Keratinocyte (primary cell): ENCODE data around the gene OAF. TPM values are rescaled to one million over a fixed set of nuclear protein-coding genes. Genes with fewer than 3 reads are reported as not detected.

Experiments used
- DNase-seq: peaks from one replicate; pipeline ENCODE4 v3.0.0-alpha.2; 2011; ENCODE audit warnings: low read depth, missing footprints, low spot score
- FAIRE-seq: peaks from 2 replicates; lab custom pipeline; 2011; peaks lifted over from hg19 to GRCh38; lab: Jason Lieb, UNC
- H2AFZ ChIP-seq: 2 replicates; pipeline ENCODE4 v1.6.0; 2012; ENCODE audit warnings: low read length, control low read depth, inconsistent platforms; ENCODE audit not compliant: control insufficient read depth
- H3K27ac ChIP-seq: 2 replicates; pipeline ENCODE4 v1.5.1; 2011; ENCODE audit warnings: low read length; ENCODE audit not compliant: control insufficient read depth, insufficient read depth
- H3K27me3 ChIP-seq: 3 replicates; pipeline ENCODE4 v1.6.0; 2011; ENCODE audit warnings: low read length; ENCODE audit not compliant: control insufficient read depth, insufficient read depth; ENCODE audit errors: extremely low read depth
- H3K36me3 ChIP-seq, 2 experiments: 2 replicates in 1 of 2; 3 replicates in 1 of 2; pipeline ENCODE4 v1.5.1; 2011; ENCODE audit warnings: low read length in 2 of 2, mild to moderate bottlenecking in 1 of 2; ENCODE audit not compliant: control insufficient read depth in 2 of 2, insufficient read depth in 2 of 2; ENCODE audit errors: extremely low read depth in 1 of 2
- H3K4me1 ChIP-seq: 3 replicates; pipeline ENCODE4 v1.5.1; 2011; ENCODE audit warnings: low read length; ENCODE audit not compliant: control insufficient read depth, insufficient read depth; ENCODE audit errors: extremely low read depth
- H3K4me2 ChIP-seq: 3 replicates; pipeline ENCODE4 v1.6.0; 2011; ENCODE audit warnings: low read depth, low read length; ENCODE audit not compliant: control insufficient read depth, insufficient read depth; ENCODE audit errors: extremely low read depth
- H3K4me3 ChIP-seq, 3 experiments: fragments of 200-600 bp in 1 of 3; sonication (generic) in 1 of 3; 2 replicates in 2 of 3; 3 replicates in 1 of 3; pipeline ENCODE4 v1.5.1; 2011 to 2016; ENCODE audit warnings: low read length in 3 of 3, mild to moderate bottlenecking in 3 of 3, control low read depth in 2 of 3, inconsistent platforms in 1 of 3, low read depth in 1 of 3, mixed read lengths in 1 of 3, mixed run types in 1 of 3, moderate library complexity in 1 of 3; ENCODE audit not compliant: control insufficient read depth in 2 of 3, insufficient read depth in 2 of 3; ENCODE audit errors: extremely low read depth in 1 of 3
- H3K79me2 ChIP-seq: 2 replicates; pipeline ENCODE4 v1.6.0; 2012; ENCODE audit warnings: low read length; ENCODE audit not compliant: control insufficient read depth, insufficient read depth
- H3K9ac ChIP-seq: 3 replicates; pipeline ENCODE4 v1.6.0; 2011; ENCODE audit warnings: low read length; ENCODE audit not compliant: control insufficient read depth, insufficient read depth; ENCODE audit errors: extremely low read depth
- H3K9me1 ChIP-seq: 3 replicates; pipeline ENCODE4 v1.6.0; 2011; ENCODE audit warnings: low read length; ENCODE audit not compliant: control insufficient read depth, insufficient read depth; ENCODE audit errors: extremely low read depth
- H3K9me3 ChIP-seq: 2 replicates; pipeline ENCODE4 v1.5.1; 2012; ENCODE audit warnings: low read depth, low read length; ENCODE audit not compliant: control insufficient read depth
- H4K20me1 ChIP-seq: 3 replicates; pipeline ENCODE4 v1.6.0; 2011; ENCODE audit warnings: low read length; ENCODE audit not compliant: control insufficient read depth, insufficient read depth; ENCODE audit errors: extremely low read depth
- EZH2 ChIP-seq: IDR thresholded peaks from one replicate; pipeline ENCODE4 v1.6.1; 2012; ENCODE audit warnings: inconsistent platforms, mild to moderate bottlenecking, low read length, moderate library complexity
- dilution Hi-C: fragments of 300-500 bp; cut with MboI; formaldehyde crosslinking; loops from one replicate; pipeline ENCODE4 v1.7.0; 2020; ENCODE audit warnings: low sequenced_read_pairs; ENCODE audit not compliant: extremely low pct_ligation_motif_present
- polyA plus RNA-seq, 5 experiments: library from polyadenylated mRNA; depleted of rRNA in 3 of 5; stranded (reverse) in 3 of 5; stranded (forward) in 1 of 5; unstranded in 1 of 5; fragments of >200 nt; gene quantifications; 1 replicate in 1 of 5; 2 replicates in 3 of 5; 3 replicates in 1 of 5; pipeline versions ENCODE4 v1.2.1 to v1.2.3, GENCODE V29; 2011 to 2012; ENCODE audit warnings: missing spikeins in 2 of 5, low read depth in 1 of 5, low replicate concordance in 1 of 5
- TF ChIP-seq, protein P1 (sequence below), 3 experiments: IDR thresholded peaks in 1 of 3; conservative IDR thresholded peaks in 1 of 3; optimal IDR thresholded peaks in 1 of 3; 2 replicates in 2 of 3; 3 replicates in 1 of 3; pipeline versions ENCODE3 to v1.5.1; 2011; ENCODE audit warnings: low read length in 3 of 3, mild to moderate bottlenecking in 3 of 3, moderate library complexity in 2 of 3, control low read depth in 1 of 3, inconsistent platforms in 1 of 3; ENCODE audit not compliant: insufficient read depth in 2 of 3; ENCODE audit errors: extremely low read depth in 1 of 3

Gene OAF
- polyA plus RNA-seq, 1 donor (not counting 4 experiments of a cell fraction or from before 2014, with no cell fraction given), result 11.2 TPM

DNA sequence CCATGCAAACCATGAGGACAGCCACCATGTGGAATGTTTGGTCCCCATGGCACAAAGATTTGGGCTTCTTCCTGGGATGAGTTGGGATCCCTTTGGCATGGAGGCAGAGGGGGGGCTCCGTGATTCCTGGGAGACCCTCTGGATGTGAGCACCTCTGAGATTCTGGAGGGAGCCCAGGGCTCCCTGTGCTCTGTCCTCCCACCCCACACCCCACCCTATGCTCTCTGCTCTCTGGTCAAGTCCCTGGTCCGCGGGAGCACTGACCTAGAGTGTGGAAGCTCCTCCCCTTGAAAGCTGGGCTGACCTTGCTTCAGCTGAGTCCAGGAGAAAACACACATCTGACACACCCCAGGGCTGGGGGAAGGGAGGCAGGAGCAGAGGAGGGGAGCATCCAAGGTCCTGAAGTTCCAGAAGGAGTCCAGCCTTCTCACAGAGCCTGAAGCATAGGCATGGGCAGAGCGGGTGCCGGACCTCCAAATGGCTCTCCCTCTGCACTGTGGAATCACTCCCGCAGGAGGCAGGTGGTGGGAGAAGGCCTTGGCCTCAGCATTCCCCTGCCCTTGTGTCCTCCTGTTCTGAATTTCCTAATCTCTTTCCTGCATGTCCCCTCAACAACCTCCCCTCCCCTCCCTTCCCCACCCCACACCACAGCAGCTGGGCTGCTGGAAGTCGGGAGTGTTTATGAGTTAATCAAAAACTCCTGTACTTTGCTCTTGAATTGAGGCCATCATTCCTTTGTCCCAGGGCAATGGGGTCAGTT is 25.7 kb upstream of the OAF start:
- no peak overlapping the region for H3K27ac ChIP-seq
- DNase-seq (no peak), FAIRE-seq (no peak)
- no peak overlapping the region for H3K9ac ChIP-seq
- H3K4me2 ChIP-seq, result no peak overlapping the region
- no peaks in the 10 kb centered on the region for H3K36me3 ChIP-seq
- TF ChIP-seq EZH2, result no peak
- TF ChIP-seq, protein P1, sequence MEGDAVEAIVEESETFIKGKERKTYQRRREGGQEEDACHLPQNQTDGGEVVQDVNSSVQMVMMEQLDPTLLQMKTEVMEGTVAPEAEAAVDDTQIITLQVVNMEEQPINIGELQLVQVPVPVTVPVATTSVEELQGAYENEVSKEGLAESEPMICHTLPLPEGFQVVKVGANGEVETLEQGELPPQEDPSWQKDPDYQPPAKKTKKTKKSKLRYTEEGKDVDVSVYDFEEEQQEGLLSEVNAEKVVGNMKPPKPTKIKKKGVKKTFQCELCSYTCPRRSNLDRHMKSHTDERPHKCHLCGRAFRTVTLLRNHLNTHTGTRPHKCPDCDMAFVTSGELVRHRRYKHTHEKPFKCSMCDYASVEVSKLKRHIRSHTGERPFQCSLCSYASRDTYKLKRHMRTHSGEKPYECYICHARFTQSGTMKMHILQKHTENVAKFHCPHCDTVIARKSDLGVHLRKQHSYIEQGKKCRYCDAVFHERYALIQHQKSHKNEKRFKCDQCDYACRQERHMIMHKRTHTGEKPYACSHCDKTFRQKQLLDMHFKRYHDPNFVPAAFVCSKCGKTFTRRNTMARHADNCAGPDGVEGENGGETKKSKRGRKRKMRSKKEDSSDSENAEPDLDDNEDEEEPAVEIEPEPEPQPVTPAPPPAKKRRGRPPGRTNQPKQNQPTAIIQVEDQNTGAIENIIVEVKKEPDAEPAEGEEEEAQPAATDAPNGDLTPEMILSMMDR (optimal IDR thresholded peaks at IDR 0.05 in 1 of 3, IDR thresholded peaks at IDR 0.05 in 1 of 3, conservative IDR thresholded peaks at IDR 0.05 in 1 of 3; ENCODE audit: extremely low read depth in 1 of 3, insufficient read depth in 2 of 3, low read length in 3 of 3), result no peak
- H2AFZ ChIP-seq, result no peak overlapping the region
- H3K4me1 ChIP-seq, result peaks cover 10% of the 10 kb centered on the region
- dilution Hi-C loops, result no loop called here
- H3K27me3 ChIP-seq, result peaks cover 6% of the 10 kb centered on the region
- H4K20me1 ChIP-seq, result no peaks in the 10 kb centered on the region
- no peaks in the 10 kb centered on the region for H3K79me2 ChIP-seq
- H3K9me3 ChIP-seq, result no peaks in the 10 kb centered on the region
- H3K4me3 ChIP-seq, result no peak overlapping the region
- no peaks in the 10 kb centered on the region for H3K9me1 ChIP-seq

DNA sequence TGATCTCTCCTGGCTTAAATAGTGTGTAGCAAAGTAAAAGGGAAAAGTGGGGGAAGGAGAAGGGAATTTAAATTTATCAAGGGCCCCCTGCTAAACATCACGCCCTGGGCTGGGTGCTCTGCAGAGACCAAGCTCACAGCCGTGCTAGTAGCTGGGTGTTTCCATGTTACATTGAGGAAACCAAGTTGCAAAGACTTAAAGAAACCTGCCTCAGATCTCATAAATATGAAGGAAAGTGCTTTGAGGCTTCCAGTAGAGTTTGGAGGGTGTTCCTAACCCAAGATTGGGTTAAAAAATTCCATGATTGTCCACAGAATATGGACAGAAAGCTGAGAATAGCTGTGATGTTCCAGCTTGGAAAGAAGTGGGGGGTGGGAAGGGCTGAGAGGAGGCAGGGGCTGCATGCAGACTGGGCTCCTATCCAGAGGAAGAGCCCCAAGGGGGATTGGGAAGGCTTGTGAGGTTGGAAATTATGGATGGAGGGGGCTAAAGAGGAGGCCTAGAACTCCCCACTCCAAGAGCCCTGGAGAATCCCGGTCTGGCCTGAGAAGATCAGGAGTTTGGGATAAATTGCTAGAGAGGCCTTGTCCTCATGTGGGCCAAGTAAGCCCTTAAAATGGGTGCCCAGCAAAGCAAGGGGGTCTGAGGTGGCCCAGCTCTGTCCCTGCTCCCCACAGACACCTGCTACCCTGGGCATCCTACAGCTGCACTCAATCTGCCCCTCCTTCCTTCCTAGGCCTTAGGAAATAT is 25.0 kb upstream of the OAF start:
- Histone ChIP-seq H3K36me3 (no peaks in the 10 kb centered on the region), H3K9ac (peak overlapping the region; percentile 43), H3K79me2 (no peaks in the 10 kb centered on the region), H3K9me1 (no peaks in the 10 kb centered on the region), H3K4me1 (peaks cover 10% of the 10 kb centered on the region), H3K4me3 (no peak overlapping the region), H2AFZ (no peak overlapping the region), H3K4me2 (no peak overlapping the region), H3K9me3 (no peaks in the 10 kb centered on the region), H4K20me1 (no peaks in the 10 kb centered on the region), H3K27ac (peak overlapping the region; percentile 50), H3K27me3 (peaks cover 7% of the 10 kb centered on the region)
- FAIRE-seq (no peak), DNase-seq (no peak)
- TF ChIP-seq, protein P1 (optimal IDR thresholded peaks at IDR 0.05 in 1 of 3, IDR thresholded peaks at IDR 0.05 in 1 of 3, conservative IDR thresholded peaks at IDR 0.05 in 1 of 3; ENCODE audit: extremely low read depth in 1 of 3, insufficient read depth in 2 of 3, low read length in 3 of 3), result no peak
- TF ChIP-seq EZH2, result no peak
- dilution Hi-C loops, result no loop called here
